Astrocyte (in vitro differentiated cells and primary cell): ENCODE measurements around the gene DNAJC7. TPM values are rescaled to one million over a fixed set of nuclear protein-coding genes. Genes with fewer than 3 reads are reported as not detected.

Experiments used
- DNase-seq: peaks from one replicate; pipeline ENCODE4 v3.0.0-alpha.2; 2010; ENCODE audit warnings: low read depth
- FAIRE-seq: peaks from 2 replicates; lab custom pipeline; 2011; peaks lifted over from hg19 to GRCh38; lab: Jason Lieb, UNC
- H2AFZ ChIP-seq: 2 replicates; pipeline ENCODE4 v1.6.0; 2012; ENCODE audit warnings: low read depth, low read length, inconsistent platforms
- H3K27ac ChIP-seq: 2 replicates; pipeline ENCODE4 v1.5.1; 2011; ENCODE audit warnings: low read depth, low read length, inconsistent platforms
- H3K27me3 ChIP-seq: 2 replicates; pipeline ENCODE4 v1.6.0; 2011; ENCODE audit warnings: low read length, inconsistent platforms; ENCODE audit not compliant: insufficient read depth
- H3K36me3 ChIP-seq: 2 replicates; pipeline ENCODE4 v1.5.1; 2011; ENCODE audit warnings: low read length, inconsistent platforms; ENCODE audit not compliant: insufficient read depth
- H3K4me1 ChIP-seq: 2 replicates; pipeline ENCODE4 v1.5.1; 2011; ENCODE audit warnings: low read length, inconsistent platforms; ENCODE audit not compliant: insufficient read depth
- H3K4me2 ChIP-seq: 2 replicates; pipeline ENCODE4 v1.6.0; 2012; ENCODE audit warnings: low read length, inconsistent platforms
- H3K4me3 ChIP-seq: 2 replicates; pipeline ENCODE4 v1.5.1; 2011; ENCODE audit warnings: low read depth, mild to moderate bottlenecking, low read length, inconsistent platforms; ENCODE audit not compliant: insufficient read depth
- H3K79me2 ChIP-seq: 2 replicates; pipeline ENCODE4 v1.6.0; 2012; ENCODE audit warnings: mild to moderate bottlenecking, low read length, inconsistent platforms; ENCODE audit not compliant: insufficient read depth
- H3K9ac ChIP-seq: 2 replicates; pipeline ENCODE4 v1.6.0; 2012; ENCODE audit warnings: mild to moderate bottlenecking, low read length, inconsistent platforms
- H3K9me3 ChIP-seq: 2 replicates; pipeline ENCODE4 v1.5.1; 2012; ENCODE audit warnings: low read depth, mild to moderate bottlenecking, low read length, inconsistent platforms; ENCODE audit not compliant: insufficient read depth
- H4K20me1 ChIP-seq: 2 replicates; pipeline ENCODE4 v1.6.0; 2012; ENCODE audit warnings: low read length, inconsistent platforms; ENCODE audit not compliant: insufficient read depth
- H3K27ac Mint-ChIP-seq: one replicate; pipeline ENCODE4 v1.8.0; 2021; ENCODE audit warnings: mild to moderate bottlenecking, mixed read lengths; ENCODE audit not compliant: unreplicated experiment
- H3K27me3 Mint-ChIP-seq: one replicate; pipeline ENCODE4 v1.8.0; 2021; ENCODE audit warnings: low read depth, mixed read lengths; ENCODE audit not compliant: unreplicated experiment
- H3K36me3 Mint-ChIP-seq: one replicate; pipeline ENCODE4 v1.8.0; 2021; ENCODE audit warnings: low read depth, mixed read lengths; ENCODE audit not compliant: unreplicated experiment
- H3K4me1 Mint-ChIP-seq: one replicate; pipeline ENCODE4 v1.8.0; 2021; ENCODE audit warnings: low read depth, mixed read lengths; ENCODE audit not compliant: unreplicated experiment
- H3K4me3 Mint-ChIP-seq: one replicate; pipeline ENCODE4 v1.8.0; 2021; ENCODE audit warnings: mild to moderate bottlenecking, moderate library complexity, mixed read lengths; ENCODE audit not compliant: unreplicated experiment
- H3K9me3 Mint-ChIP-seq: one replicate; pipeline ENCODE4 v1.8.0; 2021; ENCODE audit warnings: mild to moderate bottlenecking, mixed read lengths; ENCODE audit not compliant: unreplicated experiment
- CTCF ChIP-seq: IDR thresholded peaks from 2 replicates; pipeline ENCODE4 v1.5.1; 2011; ENCODE audit warnings: low read depth, mild to moderate bottlenecking, inconsistent platforms, low read length, moderate library complexity; ENCODE audit not compliant: insufficient read depth
- EZH2 ChIP-seq: IDR thresholded peaks from 2 replicates; pipeline ENCODE4 v1.6.1; 2012; ENCODE audit warnings: mild to moderate bottlenecking, low read length, inconsistent platforms; ENCODE audit not compliant: insufficient read depth
- total RNA-seq: library from RNA; stranded (reverse); gene quantifications from 2 replicates; pipeline ENCODE4 v1.2.1, GENCODE V29; 2021

DNAJC7 gene
- total RNA-seq, 1 donor from 2014 or later, result 96.0 TPM

GRCh38 chr17:41942626-41943373 is 74.4 kb downstream of the DNAJC7 start:
- Histone ChIP-seq H3K9me3 (no peaks in the 10 kb centered on the region), H4K20me1 (no peaks in the 10 kb centered on the region)

GRCh38 chr17:41941168-41941567 is 76.1 kb downstream of the DNAJC7 start:
- Mint-ChIP-seq H3K4me3 (no peak overlapping the region), H3K4me1 (no peaks in the 10 kb centered on the region), H3K9me3 (no peaks in the 10 kb centered on the region), H3K27ac (no peak overlapping the region), H3K36me3 (peaks cover 7% of the 10 kb centered on the region), H3K27me3 (peaks cover 11% of the 10 kb centered on the region)
- H3K27ac ChIP-seq, result no peak overlapping the region
- no peaks in the 10 kb centered on the region for H3K4me1 ChIP-seq
- H3K4me2 ChIP-seq, result no peak overlapping the region
- no peak overlapping the region for H3K4me3 ChIP-seq
- DNase-seq (no peak), FAIRE-seq (no peak)
- no peaks in the 10 kb centered on the region for H3K79me2 ChIP-seq
- no peak overlapping the region for H3K9ac ChIP-seq
- H2AFZ ChIP-seq, result no peak overlapping the region
- no peaks in the 10 kb centered on the region for H4K20me1 ChIP-seq
- no peaks in the 10 kb centered on the region for H3K36me3 ChIP-seq
- H3K27me3 ChIP-seq, result no peaks in the 10 kb centered on the region
- TF ChIP-seq EZH2 (no peak), CTCF (no peak)
- H3K9me3 ChIP-seq, result no peaks in the 10 kb centered on the region

More at GRCh38 chr17:41942626-41943373, 74.4 kb downstream of the DNAJC7 start:
- no peak overlapping the region for H3K27ac Mint-ChIP-seq
- no peak overlapping the region for H3K27ac ChIP-seq
- DNase-seq (no peak), FAIRE-seq (no peak)
- no peak overlapping the region for H3K4me3 Mint-ChIP-seq
- peaks cover 11% of the 10 kb centered on the region for H3K27me3 Mint-ChIP-seq
- no peak overlapping the region for H2AFZ ChIP-seq
- no peak overlapping the region for H3K4me2 ChIP-seq
- no peaks in the 10 kb centered on the region for H3K27me3 ChIP-seq
- no peaks in the 10 kb centered on the region for H3K36me3 ChIP-seq
- no peaks in the 10 kb centered on the region for H3K79me2 ChIP-seq
- H3K4me1 ChIP-seq, result no peaks in the 10 kb centered on the region
- H3K4me1 Mint-ChIP-seq, result no peaks in the 10 kb centered on the region
- no peak overlapping the region for H3K4me3 ChIP-seq
- no peaks in the 10 kb centered on the region for H3K9me3 Mint-ChIP-seq
- TF ChIP-seq EZH2 (no peak), CTCF (no peak)
- no peak overlapping the region for H3K9ac ChIP-seq
- peaks cover 7% of the 10 kb centered on the region for H3K36me3 Mint-ChIP-seq

- Mint-ChIP-seq H3K36me3 (peaks cover 10% of the 10 kb centered on the region), H3K4me1 (no peaks in the 10 kb centered on the region), H3K27ac (no peak overlapping the region), H3K27me3 (peaks cover 11% of the 10 kb centered on the region), H3K4me3 (no peak overlapping the region), H3K9me3 (no peaks in the 10 kb centered on the region)
- TF ChIP-seq CTCF (no peak), EZH2 (no peak)
- H2AFZ ChIP-seq, result no peak overlapping the region
- H3K27me3 ChIP-seq, result no peaks in the 10 kb centered on the region
- H3K9me3 ChIP-seq, result no peaks in the 10 kb centered on the region
- H3K79me2 ChIP-seq, result no peaks in the 10 kb centered on the region
- H3K9ac ChIP-seq, result no peak overlapping the region
- DNase-seq, result no peak
- no peaks in the 10 kb centered on the region for H3K36me3 ChIP-seq
- no peaks in the 10 kb centered on the region for H4K20me1 ChIP-seq
- no peak for FAIRE-seq
- no peak overlapping the region for H3K4me2 ChIP-seq
- H3K27ac ChIP-seq, result no peak overlapping the region
- no peak overlapping the region for H3K4me3 ChIP-seq
- no peaks in the 10 kb centered on the region for H3K4me1 ChIP-seq
Observed at GRCh38 chr17:41939693-41940090, 77.5 kb downstream of the DNAJC7 start.
